ENCODE measurements around the gene CSTF2T.

Gene CSTF2T

DNA sequence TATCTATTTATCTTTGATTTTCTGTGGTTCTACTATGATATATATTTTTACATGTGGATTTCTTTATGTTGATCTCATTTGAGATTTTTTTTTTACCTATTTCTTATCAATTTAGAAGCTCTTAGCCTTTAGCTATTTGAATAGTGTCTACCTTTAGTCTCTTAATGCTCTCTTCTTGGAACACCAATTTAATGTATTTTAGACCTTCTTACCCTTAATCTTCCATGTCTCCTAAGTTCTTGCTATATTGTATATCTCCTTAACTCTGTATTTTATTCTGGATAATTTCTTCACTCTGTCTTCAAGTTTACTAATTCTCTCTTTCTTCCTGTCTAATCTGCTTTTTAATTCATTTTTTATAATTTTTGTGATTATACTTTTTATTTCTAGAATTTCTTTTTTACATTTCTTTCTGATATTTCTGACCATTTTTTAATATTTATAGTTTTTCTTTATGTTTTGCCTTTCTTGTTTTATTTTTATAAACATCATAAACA, 27.3 kb downstream of the CSTF2T start:
- no peak for DNase-seq (ENCODE audit: low spot score)
- in situ Hi-C loops (cut with MboI; ENCODE audit: low pct_unique_long_range_greater_than_20kb, low sequenced_read_pairs, unreplicated experiment): no loop called here
- TF ChIP-seq, protein P1, sequence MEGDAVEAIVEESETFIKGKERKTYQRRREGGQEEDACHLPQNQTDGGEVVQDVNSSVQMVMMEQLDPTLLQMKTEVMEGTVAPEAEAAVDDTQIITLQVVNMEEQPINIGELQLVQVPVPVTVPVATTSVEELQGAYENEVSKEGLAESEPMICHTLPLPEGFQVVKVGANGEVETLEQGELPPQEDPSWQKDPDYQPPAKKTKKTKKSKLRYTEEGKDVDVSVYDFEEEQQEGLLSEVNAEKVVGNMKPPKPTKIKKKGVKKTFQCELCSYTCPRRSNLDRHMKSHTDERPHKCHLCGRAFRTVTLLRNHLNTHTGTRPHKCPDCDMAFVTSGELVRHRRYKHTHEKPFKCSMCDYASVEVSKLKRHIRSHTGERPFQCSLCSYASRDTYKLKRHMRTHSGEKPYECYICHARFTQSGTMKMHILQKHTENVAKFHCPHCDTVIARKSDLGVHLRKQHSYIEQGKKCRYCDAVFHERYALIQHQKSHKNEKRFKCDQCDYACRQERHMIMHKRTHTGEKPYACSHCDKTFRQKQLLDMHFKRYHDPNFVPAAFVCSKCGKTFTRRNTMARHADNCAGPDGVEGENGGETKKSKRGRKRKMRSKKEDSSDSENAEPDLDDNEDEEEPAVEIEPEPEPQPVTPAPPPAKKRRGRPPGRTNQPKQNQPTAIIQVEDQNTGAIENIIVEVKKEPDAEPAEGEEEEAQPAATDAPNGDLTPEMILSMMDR (IDR thresholded peaks at IDR 0.05; ENCODE audit: extremely low read depth, insufficient read depth, missing control alignments): no peak

DNA sequence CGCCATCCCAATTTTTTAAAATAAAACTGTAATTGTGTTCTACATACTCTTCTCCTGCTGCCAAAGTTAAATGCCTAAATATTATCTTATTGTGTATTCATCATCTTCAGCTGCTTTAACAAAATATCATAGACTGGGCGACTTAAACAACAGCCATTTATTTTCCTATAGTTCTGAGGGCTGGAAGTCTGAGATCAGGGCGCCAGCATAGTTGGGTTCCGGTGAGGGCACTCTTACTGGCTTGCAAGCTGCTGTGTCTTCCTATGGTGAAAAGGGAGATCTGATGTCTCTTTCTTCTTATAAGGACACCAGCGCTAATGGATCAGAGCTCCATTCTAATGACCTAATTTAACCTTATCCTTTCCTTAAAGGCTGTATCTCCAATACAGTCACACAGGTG, 30.4 kb downstream of the CSTF2T start:
- TF ChIP-seq, protein P1 (IDR thresholded peaks at IDR 0.05; ENCODE audit: extremely low read depth, insufficient read depth, missing control alignments): no peak
- in situ Hi-C loops (cut with MboI; ENCODE audit: low pct_unique_long_range_greater_than_20kb, low sequenced_read_pairs, unreplicated experiment): no loop called here
- no peak for DNase-seq (ENCODE audit: low spot score)

DNA sequence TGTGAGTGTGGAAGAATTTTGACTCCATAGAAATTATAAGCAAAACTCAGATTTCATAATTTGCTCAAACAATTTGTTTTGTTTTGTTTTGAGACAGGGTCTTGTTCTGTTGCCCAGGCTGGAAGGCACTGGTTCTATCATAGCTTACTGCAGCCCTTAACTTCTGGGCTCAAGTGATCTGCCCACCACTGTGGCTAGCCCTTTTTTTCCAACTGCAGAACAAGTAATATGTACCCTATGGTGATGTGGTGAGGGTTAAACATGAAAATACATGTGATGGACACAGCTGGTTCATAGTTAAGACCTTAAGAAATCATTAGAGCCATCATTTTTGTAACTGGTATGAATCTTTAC, 31.1 kb downstream of the CSTF2T start:
- TF ChIP-seq, protein P1 (IDR thresholded peaks at IDR 0.05; ENCODE audit: extremely low read depth, insufficient read depth, missing control alignments): no peak
- in situ Hi-C loops (cut with MboI; ENCODE audit: low pct_unique_long_range_greater_than_20kb, low sequenced_read_pairs, unreplicated experiment): no loop called here
- no peak for DNase-seq (ENCODE audit: low spot score)

DNA sequence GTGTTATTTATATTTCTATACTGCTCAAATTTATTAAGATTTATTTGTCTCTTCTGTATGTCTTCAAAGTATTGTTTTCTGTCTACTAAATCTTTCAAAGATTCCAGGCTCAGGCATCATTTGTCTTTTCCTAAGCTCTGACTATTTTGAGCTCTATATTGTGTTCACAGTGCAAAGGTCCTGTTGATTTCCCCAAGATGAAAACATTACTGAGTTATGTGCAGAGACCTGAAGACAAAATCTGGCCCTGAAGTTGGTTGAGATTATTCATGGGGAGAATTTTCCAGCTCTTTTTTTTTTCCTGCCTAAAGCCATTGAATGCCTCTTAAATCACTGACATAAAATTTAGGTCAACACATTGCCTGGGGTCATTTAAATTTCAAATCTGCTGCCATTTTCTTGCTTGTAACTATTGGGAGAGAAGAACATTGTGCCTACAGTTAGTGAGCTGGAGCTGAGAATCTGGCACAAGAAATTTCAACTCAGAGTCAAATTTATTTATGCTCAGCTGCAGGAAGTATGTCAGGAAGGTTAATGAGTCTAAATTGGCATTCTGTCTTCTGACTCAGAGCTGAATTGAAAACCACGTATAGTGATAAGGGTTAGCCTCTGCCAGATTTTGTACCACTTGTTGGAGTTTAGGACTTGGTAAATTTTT, 31.6 kb downstream of the CSTF2T start:
- TF ChIP-seq, protein P1 (IDR thresholded peaks at IDR 0.05; ENCODE audit: extremely low read depth, insufficient read depth, missing control alignments): no peak
- no peak for DNase-seq (ENCODE audit: low spot score)
- in situ Hi-C loops (cut with MboI; ENCODE audit: low pct_unique_long_range_greater_than_20kb, low sequenced_read_pairs, unreplicated experiment): no loop called here

DNA sequence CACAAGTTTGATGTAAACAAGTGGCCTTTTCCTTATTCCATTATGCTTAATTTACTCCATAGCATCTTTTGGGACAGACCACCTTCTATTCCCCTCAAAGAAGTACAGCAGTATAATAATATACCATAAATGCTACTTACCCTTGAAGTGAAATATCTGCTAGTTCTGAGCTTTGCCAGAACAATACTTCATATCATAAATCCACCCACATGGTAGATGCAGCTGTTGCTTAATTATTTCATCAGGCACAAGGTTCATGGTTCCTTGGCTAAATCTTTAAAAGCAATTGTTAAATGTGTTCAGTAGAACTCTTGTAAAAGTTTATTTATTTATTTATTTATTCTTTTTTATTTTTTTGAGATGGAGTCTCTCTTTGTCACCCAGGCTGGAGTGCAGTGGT, 32.9 kb downstream of the CSTF2T start:
- in situ Hi-C loops (cut with MboI; ENCODE audit: low pct_unique_long_range_greater_than_20kb, low sequenced_read_pairs, unreplicated experiment): no loop called here
- DNase-seq (ENCODE audit: low spot score): no peak
- TF ChIP-seq, protein P1 (IDR thresholded peaks at IDR 0.05; ENCODE audit: extremely low read depth, insufficient read depth, missing control alignments): no peak

DNA sequence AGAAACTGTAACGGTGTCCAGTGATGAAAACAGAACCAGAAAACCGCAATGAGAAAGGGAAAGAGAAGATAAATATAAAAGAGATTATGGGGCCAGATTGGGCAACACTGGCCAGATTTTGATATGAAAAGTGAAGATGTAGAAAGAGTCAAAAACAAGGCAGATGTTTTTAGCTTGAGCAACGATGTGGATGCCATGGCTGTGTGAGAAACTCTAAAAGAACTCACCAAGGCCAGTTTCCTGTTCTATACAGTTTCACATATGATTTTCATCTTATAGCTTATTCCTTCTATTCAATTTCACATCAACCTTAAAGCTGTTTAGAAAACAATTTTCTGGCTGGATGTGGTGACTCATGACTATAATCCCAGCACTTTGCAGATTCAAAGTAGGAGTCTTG, 36.3 kb downstream of the CSTF2T start:
- in situ Hi-C loops (cut with MboI; ENCODE audit: low pct_unique_long_range_greater_than_20kb, low sequenced_read_pairs, unreplicated experiment): no loop called here
- DNase-seq (ENCODE audit: low spot score): no peak
- TF ChIP-seq, protein P1 (IDR thresholded peaks at IDR 0.05; ENCODE audit: extremely low read depth, insufficient read depth, missing control alignments): no peak
